ENCODE measurements around the gene SFMBT2. TPM values are rescaled to one million over a fixed set of nuclear protein-coding genes. Genes with fewer than 3 reads are reported as not detected.
"Not testable (repeated sequence)": the region's sequence is repeated elsewhere in the genome, so short reads cannot be mapped to it uniquely, and the experiment has no call there.

The SFMBT2 gene
- total RNA-seq, 2 donors from 2014 or later: 1.6 to 3.4 TPM

GRCh38 chr10:7401156-7401555 is 9.7 kb downstream of the SFMBT2 start:
- Histone ChIP-seq H3K36me3 (replicated peaks in 1 of 2; ENCODE audit: insufficient read depth in 1 of 2, low read depth in 2 of 2) (no peaks in the 10 kb centered on the region), H3K27ac (no peak overlapping the region), H3K27me3 (no peaks in the 10 kb centered on the region), H3K9me3 (no peaks in the 10 kb centered on the region), H3K4me3 (no peak overlapping the region), H3K4me1 (no peaks in the 10 kb centered on the region)
- DNase-seq (no peak), ATAC-seq (no peak)
- intact Hi-C loops (cut with DNase I): no loop called here
- TF ChIP-seq, protein P1, sequence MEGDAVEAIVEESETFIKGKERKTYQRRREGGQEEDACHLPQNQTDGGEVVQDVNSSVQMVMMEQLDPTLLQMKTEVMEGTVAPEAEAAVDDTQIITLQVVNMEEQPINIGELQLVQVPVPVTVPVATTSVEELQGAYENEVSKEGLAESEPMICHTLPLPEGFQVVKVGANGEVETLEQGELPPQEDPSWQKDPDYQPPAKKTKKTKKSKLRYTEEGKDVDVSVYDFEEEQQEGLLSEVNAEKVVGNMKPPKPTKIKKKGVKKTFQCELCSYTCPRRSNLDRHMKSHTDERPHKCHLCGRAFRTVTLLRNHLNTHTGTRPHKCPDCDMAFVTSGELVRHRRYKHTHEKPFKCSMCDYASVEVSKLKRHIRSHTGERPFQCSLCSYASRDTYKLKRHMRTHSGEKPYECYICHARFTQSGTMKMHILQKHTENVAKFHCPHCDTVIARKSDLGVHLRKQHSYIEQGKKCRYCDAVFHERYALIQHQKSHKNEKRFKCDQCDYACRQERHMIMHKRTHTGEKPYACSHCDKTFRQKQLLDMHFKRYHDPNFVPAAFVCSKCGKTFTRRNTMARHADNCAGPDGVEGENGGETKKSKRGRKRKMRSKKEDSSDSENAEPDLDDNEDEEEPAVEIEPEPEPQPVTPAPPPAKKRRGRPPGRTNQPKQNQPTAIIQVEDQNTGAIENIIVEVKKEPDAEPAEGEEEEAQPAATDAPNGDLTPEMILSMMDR (IDR thresholded peaks at IDR 0.05): no peak
- TF ChIP-seq POLR2A (IDR thresholded peaks at IDR 0.05): no peak
- WGBS, 2 donors: 64 to 65% methylated on average over 6 of the region's 6 CpGs

DNA sequence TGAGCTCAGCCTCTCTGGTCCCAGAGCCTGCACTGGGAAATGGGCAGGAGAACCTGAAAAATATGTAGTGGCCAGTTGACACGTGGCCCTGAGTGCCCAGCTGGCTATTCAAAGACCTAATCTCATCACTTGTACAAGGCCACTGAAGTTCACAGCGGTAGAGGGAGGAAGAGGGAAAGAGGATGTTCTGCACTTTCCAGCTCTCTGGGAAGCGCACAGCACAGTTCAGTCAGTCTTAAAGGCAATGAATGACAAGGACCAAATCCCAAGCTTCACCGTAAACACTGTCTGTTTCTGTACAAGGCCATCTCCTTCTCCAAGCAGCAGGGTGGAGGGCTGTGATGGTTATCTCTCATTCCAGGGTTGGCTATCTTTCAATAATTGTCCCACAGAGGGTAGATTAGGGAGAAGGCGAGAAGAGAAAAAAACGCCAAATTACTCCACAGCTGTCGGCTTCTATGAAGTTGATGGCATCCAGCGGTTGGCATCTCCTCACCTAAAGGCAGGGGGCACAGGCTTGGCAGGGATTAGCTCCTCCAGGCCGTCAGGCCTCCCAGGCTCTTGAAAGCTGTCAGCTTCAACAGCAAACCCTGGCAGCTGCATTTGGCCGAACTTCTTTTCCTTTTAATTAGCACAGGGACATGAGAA is 10.6 kb downstream of the SFMBT2 start:
- intact Hi-C loops (cut with DNase I): no loop called here
- no peaks in the 10 kb centered on the region for H3K9me3 ChIP-seq
- DNase-seq: no peak
- WGBS, 2 donors: 72% methylated on average over 10 of the region's 10 CpGs
- H3K27me3 ChIP-seq: no peaks in the 10 kb centered on the region
- no peak overlapping the region for H3K4me3 ChIP-seq
- ATAC-seq: no peak
- H3K27ac ChIP-seq: no peak overlapping the region
- no peaks in the 10 kb centered on the region for H3K36me3 ChIP-seq (replicated peaks in 1 of 2; ENCODE audit: insufficient read depth in 1 of 2, low read depth in 2 of 2)
- TF ChIP-seq, protein P1 (IDR thresholded peaks at IDR 0.05): no peak
- no peak for TF ChIP-seq POLR2A (IDR thresholded peaks at IDR 0.05)
- H3K4me1 ChIP-seq: no peaks in the 10 kb centered on the region

GRCh38 chr10:7399533-7399932 is 11.3 kb downstream of the SFMBT2 start:
- WGBS, 2 donors: 64 to 80% methylated on average over 3 of the region's 3 CpGs

GRCh38 chr10:7397049-7398035 is 13.5 kb downstream of the SFMBT2 start:
- Histone ChIP-seq H3K27me3 (no peaks in the 10 kb centered on the region), H3K9me3 (no peaks in the 10 kb centered on the region), H3K27ac (no peak overlapping the region), H3K4me3 (no peak overlapping the region), H3K36me3 (replicated peaks in 1 of 2; ENCODE audit: insufficient read depth in 1 of 2, low read depth in 2 of 2) (no peaks in the 10 kb centered on the region), H3K4me1 (no peaks in the 10 kb centered on the region)
- ATAC-seq: no peak
- DNase-seq: no peak
- 74 to 80% methylated on average over 17 of the region's 17 CpGs for WGBS, 2 donors
- TF ChIP-seq, protein P1 (IDR thresholded peaks at IDR 0.05): no peak
- no peak for TF ChIP-seq POLR2A (IDR thresholded peaks at IDR 0.05)
- intact Hi-C loops (cut with DNase I): no loop called here

More at GRCh38 chr10:7399533-7399932, 11.3 kb downstream of the SFMBT2 start:
- intact Hi-C loops (cut with DNase I): no loop called here
- no peak for ATAC-seq
- H3K27me3 ChIP-seq: no peaks in the 10 kb centered on the region
- H3K27ac ChIP-seq: no peak overlapping the region
- H3K36me3 ChIP-seq (replicated peaks in 1 of 2; ENCODE audit: insufficient read depth in 1 of 2, low read depth in 2 of 2): no peaks in the 10 kb centered on the region
- no peaks in the 10 kb centered on the region for H3K9me3 ChIP-seq
- DNase-seq: no peak
- H3K4me1 ChIP-seq: no peaks in the 10 kb centered on the region
- H3K4me3 ChIP-seq: no peak overlapping the region
- TF ChIP-seq POLR2A (IDR thresholded peaks at IDR 0.05): no peak
- TF ChIP-seq, protein P1 (IDR thresholded peaks at IDR 0.05): no peak

- H3K4me3 ChIP-seq; DNase-seq; intact Hi-C loops (cut with DNase I); H3K27ac ChIP-seq; H3K36me3 ChIP-seq (replicated peaks in 1 of 2; ENCODE audit: insufficient read depth in 1 of 2, low read depth in 2 of 2); ATAC-seq; H3K9me3 ChIP-seq; H3K27me3 ChIP-seq; H3K4me1 ChIP-seq: not testable (repeated sequence)
- WGBS, 2 donors: 68 to 84% methylated on average over 5 of the region's 5 CpGs
Measured at GRCh38 chr10:7392301-7392700, 18.5 kb downstream of the SFMBT2 start.

All from body of pancreas (tissue), 4 donors.